ENCODE measurements around the gene PHF13.

GRCh38 chr1:6627031-6627430 is 13.5 kb downstream of the PHF13 start:
- TF ChIP-seq CTCF (IDR thresholded peaks at IDR 0.05; ENCODE audit: poor library complexity) (no peak), EZH2phosphoT487 (IDR thresholded peaks at IDR 0.05; ENCODE audit: low read depth, severe bottlenecking, unreplicated experiment) (no peak), EZH2 (IDR thresholded peaks at IDR 0.05; ENCODE audit: borderline replicate concordance) (no peak)
